Lower leg skin (tissue), 3 donors: Measurements from ENCODE around the gene NR2E1.

Experiments used
- CTCF ChIP-seq, 3 donors: fragments of 450-650 bp; IDR thresholded peaks; one replicate each; pipeline ENCODE4 v1.5.1; 2016; ENCODE audit warnings: antibody characterized with exemption in 3 of 3, mild to moderate bottlenecking in 3 of 3, moderate library complexity in 2 of 3
- POLR2A ChIP-seq, 2 donors: fragments of 450-650 bp; IDR thresholded peaks; one replicate each; pipeline ENCODE4 v1.6.1; 2016 to 2017; ENCODE audit warnings: antibody characterized with exemption in 2 of 2, mild to moderate bottlenecking in 1 of 2, moderate library complexity in 1 of 2

- TF ChIP-seq CTCF (IDR thresholded peaks at IDR 0.05): no peak
- no peak for TF ChIP-seq POLR2A (IDR thresholded peaks at IDR 0.05)
Measured at GRCh38 chr6:108169464-108170331, 3.9 kb downstream of the NR2E1 start.
